RKO (cell line): Measurements from ENCODE around the gene PDE1A.

ENCODE experiments used
- DNase-seq: peaks from one replicate; pipeline ENCODE4 v3.0.0-alpha.2; 2016; ENCODE audit warnings: low spot score

PDE1A gene

DNA sequence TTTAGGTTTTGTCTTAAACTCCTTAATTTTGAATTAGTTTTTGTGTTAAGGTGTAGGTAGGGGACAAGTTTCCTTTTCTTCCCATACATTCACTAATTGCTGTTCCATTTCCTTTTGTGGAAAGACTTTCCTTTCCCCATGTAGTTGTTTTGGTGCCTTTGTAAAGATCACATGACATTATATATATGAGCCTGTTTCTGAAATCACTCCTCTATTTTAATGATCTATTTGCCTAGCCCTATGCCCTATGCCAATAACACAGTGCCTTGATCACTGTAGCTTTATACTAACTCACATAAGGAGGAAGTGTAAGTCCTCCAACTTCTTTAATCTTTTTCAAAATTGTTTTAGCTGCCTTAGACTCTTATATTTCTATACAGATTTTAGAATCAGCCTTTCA, 229.3 kb downstream of the PDE1A start:
- no peak for DNase-seq

DNA sequence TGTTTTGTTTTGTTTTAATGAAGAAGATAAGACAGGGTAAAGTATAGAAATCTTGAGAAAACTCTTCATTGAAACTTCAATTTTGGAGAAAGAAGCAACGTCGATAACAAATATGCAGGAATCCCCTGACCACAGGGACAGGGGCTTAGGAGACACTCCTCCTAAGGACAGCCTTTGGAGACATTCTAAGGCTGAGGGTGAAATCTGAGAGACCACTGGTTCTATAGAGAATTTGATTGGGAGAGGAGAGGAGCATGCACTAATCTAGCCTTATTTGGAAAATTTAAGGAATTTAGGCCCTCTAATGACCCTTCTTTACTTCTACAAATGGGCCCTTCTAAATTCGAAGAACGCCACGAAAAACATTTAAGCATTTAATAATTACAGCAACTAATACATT, 233.5 kb downstream of the PDE1A start:
- DNase-seq = no peak

DNA sequence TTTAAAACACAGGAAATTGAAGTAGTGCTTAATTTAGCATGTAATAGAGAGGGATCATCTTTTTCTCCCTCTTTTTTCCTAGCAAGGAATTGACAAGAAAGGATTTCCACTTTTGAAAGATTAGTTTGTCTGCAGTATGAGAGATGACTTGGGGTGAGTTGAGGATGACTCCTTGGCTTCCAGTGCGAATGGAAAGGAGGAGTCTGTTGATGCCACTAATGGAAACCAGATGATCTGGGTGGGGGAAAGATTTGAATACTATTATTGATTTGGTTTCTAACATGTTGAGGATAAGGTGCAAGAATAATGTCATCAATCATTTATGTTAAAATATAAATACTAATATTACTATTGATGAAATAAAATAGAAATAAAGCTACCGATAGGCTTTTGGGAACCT, 235.8 kb downstream of the PDE1A start:
- DNase-seq = no peak

DNA sequence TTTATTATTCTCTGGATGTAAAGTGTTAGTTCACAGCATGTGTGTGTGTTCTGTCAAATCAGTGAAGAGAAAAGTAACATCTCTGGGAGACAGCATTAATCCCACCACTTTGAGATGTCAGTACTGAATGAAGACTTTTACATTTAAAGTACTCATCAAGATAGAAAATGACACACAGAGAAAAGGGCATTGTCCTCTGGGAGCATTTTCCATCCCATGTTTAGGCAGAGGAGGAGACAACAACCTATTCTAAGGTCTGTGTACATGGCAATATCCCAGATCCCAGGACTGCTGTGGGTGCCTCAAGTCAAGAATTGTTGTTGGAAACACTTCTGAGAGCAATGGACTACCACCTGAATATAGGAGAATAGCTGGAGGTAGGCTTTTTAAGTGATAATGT, 239.7 kb downstream of the PDE1A start:
- no peak for DNase-seq

DNA sequence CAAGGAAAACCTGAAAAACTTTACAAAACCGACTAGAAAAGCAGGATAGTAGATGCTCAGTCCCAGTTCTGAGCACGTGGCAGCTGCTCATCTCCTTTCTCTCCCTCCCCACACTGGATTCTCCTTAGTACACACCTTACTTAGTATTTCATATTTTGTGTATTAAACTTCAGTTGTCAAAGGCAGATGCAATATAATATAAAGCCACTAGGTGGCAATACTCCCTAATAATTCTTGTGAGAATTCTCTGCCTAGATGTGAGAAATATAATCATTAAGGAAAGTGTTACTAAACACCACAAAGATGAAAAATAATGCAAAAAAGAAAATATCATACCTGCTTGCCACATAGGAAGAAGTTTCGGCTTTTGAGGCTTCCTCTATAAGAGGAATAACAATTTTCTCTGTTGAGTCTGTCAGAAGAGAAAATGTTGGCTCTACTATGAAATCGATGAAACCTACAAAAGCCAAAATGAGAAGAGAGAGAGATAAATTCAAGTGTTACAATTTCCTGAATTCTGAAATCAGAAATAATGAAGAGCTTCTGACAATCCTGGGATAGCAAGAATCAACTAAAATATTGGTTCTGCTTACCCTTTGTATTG, 240.6 kb downstream of the PDE1A start:
- peak; percentile 52 for DNase-seq

DNA sequence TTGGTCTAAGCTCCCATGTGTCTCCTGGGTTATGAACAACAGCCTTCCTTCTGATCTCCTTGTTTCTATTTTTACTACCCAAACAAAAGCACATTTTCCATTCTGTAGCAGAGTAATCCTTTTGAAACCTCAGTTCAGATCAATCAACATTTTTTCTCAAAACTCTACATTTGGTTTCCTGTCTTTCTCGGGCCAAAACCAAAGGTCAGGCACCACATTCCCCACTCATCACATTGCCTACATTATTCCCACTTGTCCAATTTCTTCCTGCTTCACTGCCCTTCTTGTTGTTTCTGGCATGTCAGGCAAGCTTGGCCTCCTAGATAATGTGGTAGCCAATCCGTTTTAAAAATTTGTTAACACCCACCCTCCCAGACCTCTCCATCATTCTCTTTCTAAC, 244.4 kb downstream of the PDE1A start:
- DNase-seq = no peak

DNA sequence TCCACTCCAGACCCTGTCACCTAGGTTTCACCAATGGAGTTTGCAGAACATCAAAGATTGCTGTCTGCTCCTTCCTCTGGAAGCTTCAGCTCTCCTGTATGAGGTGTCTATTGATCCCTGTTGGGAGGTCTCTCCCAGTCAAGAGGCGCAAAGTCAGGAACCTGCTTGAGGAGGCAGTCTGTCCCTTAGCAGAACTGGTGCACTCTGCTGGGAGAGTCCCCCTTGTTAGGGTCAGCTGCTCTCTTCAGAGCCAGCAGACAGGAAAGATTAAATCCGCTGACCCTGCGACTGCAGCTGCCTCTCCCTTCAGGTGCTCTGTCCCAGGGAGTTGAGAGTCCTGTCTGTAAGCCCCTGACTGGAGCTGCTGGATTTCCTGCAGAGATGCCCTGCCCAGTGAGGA, 245.5 kb downstream of the PDE1A start:
- DNase-seq = no peak

DNA sequence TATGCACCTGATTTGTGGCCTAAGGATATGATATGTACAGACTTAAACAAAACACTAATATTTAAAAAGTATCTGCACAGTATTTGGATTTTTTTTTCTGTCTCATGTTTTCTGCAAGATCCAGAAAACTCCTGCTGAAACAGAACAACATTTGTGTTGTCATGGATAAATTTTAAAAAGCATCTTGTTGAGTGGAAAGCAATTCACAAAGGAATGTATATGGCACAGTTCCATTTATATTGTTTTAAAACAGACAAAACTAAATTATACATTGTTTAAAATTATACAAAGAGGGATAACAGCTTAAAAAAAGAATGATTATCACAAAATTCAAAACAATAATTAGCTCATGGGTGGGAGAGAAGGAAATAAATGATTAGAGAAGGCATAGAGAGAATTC, 247.7 kb downstream of the PDE1A start:
- no peak for DNase-seq

DNA sequence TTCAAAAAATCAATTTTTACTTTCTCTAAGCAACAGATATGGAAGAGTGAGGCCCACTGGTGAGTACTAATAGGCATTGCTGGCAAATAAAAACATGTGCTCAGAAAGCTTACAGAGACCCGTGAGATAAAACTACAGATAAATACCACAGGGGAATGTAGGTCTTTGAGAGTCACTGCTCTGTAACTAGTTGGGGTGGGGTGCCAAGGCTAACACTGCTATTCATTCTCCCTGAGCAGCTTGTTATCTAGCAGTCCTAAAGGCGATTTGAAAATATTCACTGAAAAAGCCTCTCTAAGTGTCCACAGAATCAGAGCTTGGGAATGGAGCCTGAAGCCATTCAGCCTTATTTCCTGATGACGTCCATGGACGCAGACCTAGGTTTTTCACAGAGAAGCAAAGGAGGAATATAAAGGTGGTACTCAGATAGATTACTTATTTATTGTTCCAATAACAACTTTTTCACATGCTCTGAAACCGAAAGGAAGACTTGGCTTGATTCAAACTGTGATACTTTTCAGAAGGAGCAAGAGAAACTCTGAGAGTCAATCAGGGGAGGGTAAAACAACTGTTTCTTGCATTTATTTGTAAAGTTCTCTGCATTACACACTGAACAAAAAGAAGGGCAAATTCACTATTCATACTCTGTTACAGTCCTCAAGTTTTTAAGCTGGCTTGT, 252.8 kb downstream of the PDE1A start:
- no peak for DNase-seq

DNA sequence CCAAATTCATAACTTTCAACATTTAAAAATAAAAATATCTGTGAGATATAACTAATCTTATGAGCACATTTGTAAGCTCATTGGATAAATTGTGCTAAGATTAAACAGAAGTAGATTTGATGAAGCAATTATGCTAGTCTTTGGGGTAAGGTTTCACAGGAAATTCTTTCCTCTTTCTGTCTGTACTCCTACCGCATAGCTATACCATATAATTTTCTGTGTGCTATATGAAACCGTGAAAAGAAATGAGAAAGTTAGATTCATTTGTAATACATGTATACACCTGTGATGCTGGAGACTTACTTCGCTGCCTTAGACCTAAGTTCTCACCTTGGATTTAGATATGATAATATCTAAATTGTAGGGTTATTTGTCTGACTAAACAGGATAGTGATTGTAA, 256.5 kb downstream of the PDE1A start:
- no peak for DNase-seq

DNA sequence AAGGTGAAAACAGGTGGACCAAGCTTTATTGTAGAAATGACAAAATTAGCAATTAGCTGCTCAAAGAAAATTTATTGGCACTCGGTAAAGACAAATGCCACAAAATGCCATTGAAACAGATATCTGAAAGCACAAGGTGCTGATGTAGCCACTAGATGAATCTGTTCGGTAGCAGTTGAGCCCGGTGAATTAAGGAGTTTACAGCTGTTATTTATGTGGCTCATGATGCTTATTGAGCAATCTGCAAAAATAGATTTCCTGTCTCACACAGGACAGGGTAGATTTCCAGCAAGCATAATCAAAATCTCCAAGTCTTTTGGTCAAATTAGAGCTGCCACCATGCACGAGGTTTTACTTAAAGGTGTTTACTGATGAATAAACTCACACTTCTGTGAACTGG, 259.0 kb downstream of the PDE1A start:
- DNase-seq = no peak

DNA sequence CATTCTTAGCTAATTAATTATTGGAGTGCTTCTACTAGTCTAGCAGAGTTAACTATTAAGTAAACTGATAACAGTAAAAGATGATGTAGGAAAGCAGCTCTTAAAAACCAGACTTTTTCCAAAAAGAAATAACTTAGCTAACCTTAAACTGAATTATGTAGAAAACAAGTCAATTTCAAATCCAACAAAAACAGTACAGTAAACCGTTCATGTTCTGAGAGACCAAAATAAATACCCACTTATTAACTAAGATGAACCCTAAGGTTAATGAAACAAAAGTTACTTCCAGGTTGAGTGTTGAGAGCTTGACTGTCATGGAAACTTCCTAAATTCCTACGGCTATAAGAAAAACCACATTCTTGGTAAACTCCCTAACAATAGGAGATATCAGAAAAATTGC, 260.0 kb downstream of the PDE1A start:
- no peak for DNase-seq

DNA sequence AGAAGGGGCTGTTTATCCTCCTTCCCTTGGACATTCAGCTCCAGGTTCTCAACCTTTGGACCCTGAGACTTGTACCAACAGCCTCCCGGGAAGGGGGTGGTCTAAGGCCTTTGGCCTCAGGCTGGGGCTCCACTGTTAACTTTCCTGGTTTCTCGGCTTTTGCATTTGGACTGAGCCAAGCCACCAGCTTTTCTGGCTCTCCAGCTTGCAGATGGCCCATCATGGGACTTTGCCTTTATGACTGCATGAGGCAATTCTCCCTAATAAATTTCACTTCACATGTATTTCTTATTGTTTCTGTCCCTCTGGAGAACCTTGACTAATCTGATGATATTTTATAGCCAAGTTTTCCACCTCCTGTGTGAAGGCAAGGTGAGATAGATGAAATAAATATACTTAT, 260.4 kb downstream of the PDE1A start:
- no peak for DNase-seq

DNA sequence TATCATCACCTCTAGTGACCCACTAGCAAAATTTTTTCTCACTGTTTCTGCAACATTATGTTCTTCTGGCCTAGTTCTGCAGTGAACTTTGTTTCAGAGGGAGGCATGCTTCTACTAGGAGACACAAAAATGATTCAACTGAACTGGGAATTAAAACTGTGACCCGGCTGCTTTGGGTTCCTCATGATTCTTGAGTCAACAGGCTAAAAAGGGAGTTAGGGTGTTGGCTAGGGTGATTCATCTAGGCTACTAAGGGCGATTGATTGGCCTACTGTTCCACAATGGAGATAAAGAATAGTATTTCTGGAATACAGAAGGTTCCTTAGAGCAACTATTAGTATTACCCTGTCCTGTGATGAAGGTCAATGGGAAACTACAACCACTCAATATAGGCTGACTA, 261.6 kb downstream of the PDE1A start:
- DNase-seq = no peak

DNA sequence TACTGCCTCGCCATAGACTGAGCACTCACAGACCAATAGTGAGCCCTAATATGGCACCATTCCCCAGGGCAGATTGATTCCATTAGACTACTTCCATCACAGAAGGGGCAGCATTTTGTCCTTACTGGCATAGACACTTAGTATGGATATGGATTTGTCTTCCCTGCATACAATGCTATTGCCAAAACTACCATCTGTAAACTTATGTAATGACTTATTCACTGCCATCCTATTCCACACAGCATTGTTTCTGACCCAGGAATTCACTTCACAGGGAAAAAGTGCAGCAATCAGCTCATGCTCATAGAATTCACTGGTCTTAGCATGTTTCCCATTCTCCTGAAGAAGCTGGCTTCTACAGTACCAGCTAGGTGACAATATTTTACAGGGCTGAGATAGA, 262.1 kb downstream of the PDE1A start:
- DNase-seq = no peak

DNA sequence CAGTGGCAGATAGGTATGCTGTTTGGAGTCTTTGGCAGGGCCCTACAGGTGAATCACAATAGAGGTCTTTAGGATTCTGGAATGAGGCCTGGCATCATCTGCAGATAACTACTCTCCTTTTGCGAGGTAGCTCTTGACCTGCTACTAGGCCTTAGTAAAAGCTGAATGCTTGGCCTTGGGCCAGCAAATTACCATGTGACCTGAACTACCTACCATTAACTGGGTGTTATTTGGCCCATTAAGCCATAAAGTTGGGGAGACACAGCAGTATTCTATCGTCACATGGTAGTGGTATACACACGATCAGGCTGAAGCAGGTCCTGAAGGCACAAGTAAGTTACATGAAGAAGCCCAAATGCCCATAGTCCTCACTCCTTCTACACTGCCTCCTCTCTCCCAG, 263.0 kb downstream of the PDE1A start:
- no peak for DNase-seq

DNA sequence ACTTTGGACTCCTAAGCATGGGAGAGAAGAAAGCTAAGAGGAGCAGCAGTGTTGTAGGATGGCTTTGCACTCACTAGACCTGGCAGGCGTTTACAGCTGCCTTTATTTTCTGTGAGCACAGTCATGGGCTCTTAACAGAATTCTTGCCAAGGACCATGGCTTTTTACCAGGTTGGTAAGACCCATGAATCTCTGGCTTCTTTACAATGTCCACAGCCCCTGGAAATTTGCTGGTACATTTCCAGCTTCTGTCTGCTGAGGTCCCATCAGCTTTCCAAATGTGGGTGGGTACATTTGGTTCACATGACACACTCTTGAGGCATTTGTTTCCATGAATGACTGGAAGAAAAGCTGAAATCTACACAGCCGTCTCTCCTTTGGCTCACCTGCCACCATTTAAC, 278.5 kb downstream of the PDE1A start:
- DNase-seq = no peak

DNA sequence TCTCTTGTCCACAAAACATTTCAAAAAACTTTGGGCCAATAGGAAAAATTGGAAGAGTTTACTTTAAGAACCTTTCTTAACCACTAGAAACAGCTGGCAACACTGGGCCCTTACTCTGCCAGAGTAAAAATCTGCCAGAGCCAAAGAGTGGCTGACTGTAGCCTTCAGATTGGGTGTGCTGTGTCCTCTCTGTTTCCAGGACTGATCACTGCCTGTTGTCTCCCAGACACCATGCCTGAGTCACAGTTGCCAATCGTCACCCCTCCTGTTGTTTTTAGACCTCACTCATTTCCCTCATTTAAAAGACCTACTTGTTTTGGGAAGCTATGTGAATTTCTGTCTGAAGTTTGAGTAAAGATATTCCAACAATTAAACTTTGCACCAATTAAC, 282.1 kb downstream of the PDE1A start:
- no peak for DNase-seq

DNA sequence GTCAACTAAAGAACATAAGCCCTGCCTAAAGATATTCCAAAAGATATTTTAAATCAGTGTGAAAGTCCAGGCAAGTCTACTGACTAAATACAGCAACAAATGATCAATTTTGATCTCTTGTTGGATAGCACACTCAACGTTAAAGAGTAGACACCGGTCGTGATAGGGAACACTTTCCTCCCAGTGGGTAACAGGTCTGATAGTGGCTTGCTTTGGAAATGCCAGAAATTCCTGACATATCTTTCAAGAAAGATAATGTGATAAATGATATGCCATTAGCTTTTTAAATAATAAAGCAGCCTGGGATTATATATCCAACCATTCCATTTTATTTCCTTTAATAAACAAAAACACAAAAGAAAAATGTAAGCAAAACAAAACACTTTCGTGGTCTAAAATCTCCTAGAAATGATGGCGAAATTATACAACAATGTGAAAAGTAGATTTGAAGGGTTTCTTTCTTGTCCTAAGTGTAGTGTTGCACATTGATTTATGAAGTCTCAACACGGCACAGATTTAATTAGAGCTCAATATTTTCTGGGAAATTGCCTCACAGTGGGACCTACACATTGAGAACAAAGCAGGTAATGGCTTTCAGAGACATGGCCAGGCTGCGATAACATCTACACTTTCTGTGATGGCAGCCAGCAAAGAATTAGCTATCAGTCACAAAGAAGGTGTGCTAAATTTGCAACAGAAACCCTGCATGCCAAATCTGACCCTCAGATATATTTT, 282.6 kb downstream of the PDE1A start:
- no peak for DNase-seq

DNA sequence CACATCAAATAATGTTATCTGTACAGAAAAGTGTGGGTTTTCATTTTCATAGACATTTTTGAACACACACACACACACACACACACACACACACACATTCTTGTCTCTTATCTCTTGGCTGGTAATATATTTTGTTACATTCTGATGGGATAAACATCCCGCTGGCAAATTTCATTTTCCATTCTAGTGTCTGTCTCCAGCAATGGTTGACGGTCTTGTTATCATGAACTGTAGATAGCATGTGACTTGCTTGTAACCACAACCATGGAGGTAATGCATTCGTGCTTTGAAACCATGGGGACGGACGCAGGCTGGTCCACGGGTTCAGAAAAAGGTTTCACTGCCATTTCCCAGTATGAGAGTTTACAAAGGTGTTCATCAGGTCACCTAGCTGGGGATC, 284.8 kb downstream of the PDE1A start:
- DNase-seq = no peak

DNA sequence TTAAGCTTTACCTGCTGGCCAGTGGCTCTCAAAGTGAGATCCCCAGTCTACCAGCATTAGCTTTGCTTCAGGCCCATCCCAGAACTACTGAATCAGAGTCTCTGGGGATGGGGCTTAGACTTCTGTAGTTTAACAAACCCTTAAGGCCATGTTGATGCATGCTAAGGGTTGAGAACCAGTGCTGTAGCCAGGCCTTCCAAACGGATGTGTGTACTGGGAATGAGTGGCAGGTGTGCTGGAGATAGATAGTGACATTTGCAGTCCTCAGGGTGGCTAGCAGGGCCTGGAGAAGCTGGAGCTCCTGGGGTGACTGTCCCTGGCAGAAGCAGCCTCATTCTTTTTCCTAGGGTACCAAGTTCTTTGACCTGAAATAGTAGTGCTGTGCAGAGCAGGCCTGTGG, 292.6 kb downstream of the PDE1A start:
- no peak for DNase-seq

DNA sequence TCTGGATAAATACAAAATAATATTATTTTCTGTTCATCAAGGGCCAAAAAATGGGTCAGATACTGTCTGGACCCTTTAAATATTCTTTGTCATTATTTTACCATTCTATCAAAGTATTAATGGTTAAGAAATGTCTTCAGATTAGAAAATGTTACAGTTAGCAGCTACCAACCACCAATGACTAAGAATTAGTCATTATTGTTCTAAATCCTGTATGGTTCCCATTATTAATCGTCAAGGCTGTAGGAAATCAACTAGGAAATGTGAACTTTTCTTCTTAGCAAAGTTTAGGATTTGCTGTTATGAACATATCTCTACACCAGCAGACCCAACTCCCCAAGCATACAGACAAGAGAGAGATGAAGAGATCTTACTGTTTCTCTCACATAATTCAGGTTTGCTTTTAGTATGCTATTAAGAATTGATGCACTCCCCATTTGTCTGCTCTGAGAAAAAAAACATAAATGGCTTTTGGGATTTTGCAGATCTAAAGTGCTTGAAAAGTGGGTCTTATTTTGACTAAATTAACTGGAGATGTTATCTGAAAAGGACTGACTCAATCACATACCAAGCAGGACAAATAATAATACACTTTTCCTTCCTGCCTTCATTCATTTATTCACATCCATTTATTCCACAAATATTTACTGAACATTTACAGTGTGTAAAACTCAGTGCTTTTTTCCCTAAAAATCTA, 293.5 kb downstream of the PDE1A start:
- no peak for DNase-seq

DNA sequence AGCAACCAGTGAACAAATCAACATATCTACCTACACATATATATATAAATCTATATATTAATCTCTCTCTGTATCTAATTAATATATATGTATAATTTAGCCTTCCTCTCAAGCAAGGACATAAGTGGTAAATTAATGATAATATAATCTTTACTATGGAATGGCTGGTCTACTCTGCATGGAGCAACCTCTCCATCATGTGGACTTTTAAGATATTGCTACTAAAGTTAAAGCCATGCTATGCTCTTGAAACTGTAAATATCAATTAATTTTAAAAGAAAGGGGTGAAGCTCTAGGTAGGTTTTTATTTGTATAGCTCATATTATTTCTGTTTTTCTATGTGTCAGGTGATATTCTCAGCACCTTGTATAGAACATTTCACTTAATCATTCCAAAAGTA, 294.2 kb downstream of the PDE1A start:
- DNase-seq = no peak
